Hematopoietic multipotent progenitor cell (in vitro differentiated cells): ENCODE data around the gene SERHL2. TPM values are rescaled to one million over a fixed set of nuclear protein-coding genes. Genes with fewer than 3 reads are reported as not detected.
"Not testable (repeated sequence)": the region's sequence is repeated elsewhere in the genome, so short reads cannot be mapped to it uniquely, and the experiment has no call there.

Experiments used
- DNase-seq, 3 donors: peaks; one replicate each; pipeline ENCODE4 v3.0.0-alpha.2; 2011 to 2015; ENCODE audit warnings: low read depth in 2 of 3, low spot score in 2 of 3
- total RNA-seq: library from RNA; depleted of rRNA; stranded (reverse); fragments of >200 nt; gene quantifications from one replicate; pipeline ENCODE4 v1.2.3, GENCODE V29; 2012

The SERHL2 gene
- total RNA-seq, 1 donor: 0.27 TPM

GRCh38 chr22:42535082-42535731 lies 18.5 kb upstream of the SERHL2 start:
- not testable (repeated sequence) for DNase-seq

DNA sequence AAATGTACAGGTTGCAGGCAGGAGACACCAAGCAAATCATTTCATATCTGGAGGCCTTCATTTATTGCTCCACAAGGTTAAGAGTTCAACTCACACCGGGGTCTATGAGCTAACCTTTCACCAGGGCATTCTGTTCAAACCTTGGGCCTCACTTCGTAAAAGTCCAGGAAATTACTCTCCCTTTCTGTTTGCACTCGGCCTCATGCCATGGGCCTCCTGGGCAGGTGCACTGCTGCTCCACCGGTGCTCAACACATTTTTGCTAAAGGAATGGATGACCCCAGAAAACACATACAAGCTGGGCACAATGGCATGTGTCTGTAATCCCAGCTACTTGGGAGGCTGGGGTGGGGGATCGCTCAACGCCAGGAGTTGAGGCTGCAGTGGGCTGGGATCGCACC lies 17.6 kb upstream of the SERHL2 start:
- DNase-seq: no peak

DNA sequence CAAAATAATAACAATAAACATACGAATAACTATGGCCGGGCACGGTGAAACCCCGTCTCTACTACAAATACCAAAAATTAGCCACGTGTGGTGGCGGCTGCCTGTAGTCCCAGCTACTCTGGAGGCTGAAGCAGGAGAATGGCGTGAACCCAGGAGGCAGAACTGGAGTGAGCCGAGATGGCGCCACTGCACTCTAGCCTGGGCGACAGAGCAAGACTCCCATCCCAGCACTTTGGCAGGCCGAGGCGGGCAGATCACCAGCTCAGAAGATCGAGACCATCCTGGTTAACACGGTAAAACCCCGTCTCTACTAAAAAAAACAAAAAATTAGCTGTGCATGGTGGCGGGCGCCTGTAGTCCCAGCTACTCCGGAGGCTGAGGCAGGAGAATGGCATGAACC lies 17.1 kb upstream of the SERHL2 start:
- DNase-seq: not testable (repeated sequence)

- DNase-seq: not testable (repeated sequence)
Observed at GRCh38 chr22:42537199-42537831, 16.4 kb upstream of the SERHL2 start.

GRCh38 chr22:42539236-42539771 lies 14.5 kb upstream of the SERHL2 start:
- DNase-seq: not testable (repeated sequence)

GRCh38 chr22:42544686-42545085 lies 9.1 kb upstream of the SERHL2 start:
- DNase-seq: no peak

GRCh38 chr22:42547562-42547961 lies 6.2 kb upstream of the SERHL2 start:
- no peak for DNase-seq

DNA sequence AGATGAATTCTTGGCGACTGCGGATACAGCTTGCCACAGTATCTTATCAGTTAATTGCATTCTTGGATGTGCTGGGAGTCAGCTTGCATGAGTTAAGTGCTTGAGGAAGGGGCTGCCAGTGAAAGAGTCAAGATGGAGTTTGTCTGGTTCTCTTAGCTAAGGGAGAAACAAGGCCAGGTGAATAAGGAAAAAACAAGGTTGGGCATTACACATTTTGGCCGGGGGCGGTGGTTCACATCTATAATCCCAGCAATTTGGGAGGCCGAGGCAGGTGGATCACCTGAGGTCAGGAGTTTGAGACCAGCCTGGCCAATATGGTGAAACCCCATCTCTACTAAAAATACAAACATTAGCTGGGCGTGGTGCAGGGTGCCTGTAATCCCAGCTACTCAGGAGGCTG lies 5.6 kb upstream of the SERHL2 start:
- not testable (repeated sequence) for DNase-seq

- DNase-seq: no peak
Observed at GRCh38 chr22:42548597-42549330, 5.0 kb upstream of the SERHL2 start.

DNA sequence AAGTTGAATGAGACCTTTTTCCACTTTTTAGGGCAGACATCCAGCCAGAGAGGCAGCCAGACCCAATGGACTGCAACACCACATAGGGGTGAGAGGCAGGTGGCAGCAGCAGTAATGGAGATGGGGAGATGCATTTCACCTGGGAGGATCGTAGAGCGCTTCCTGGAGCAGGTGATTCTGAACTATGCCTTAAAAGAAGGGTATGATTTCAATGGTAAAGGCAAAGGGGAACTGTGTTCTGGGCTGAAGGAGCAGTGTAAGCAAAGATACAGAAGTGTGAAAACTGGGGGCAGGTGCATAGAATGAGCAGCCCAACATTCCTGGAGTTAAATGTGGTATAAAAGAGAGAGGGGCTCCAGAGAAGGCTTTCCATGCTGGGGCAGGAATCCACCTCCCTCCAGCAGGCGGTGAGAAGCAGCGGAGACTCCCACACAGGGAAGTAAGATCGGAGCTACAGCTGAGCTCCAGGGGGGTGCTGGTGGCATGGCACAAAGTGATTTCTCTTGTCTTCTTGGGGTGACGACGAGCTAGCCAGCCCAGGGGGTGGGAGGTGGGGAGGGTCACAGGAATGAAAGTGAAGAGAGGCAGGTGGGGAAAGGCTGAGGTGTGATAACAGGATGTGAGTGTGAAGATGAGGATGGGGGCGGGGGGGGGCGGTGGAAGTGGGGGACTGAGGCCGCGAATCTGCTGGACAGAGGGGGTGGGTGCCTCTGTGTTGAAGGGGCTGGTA lies 4.3 kb upstream of the SERHL2 start:
- DNase-seq: no peak

- not testable (repeated sequence) for DNase-seq
Observed at GRCh38 chr22:42552294-42552647, 1.5 kb upstream of the SERHL2 start.

DNA sequence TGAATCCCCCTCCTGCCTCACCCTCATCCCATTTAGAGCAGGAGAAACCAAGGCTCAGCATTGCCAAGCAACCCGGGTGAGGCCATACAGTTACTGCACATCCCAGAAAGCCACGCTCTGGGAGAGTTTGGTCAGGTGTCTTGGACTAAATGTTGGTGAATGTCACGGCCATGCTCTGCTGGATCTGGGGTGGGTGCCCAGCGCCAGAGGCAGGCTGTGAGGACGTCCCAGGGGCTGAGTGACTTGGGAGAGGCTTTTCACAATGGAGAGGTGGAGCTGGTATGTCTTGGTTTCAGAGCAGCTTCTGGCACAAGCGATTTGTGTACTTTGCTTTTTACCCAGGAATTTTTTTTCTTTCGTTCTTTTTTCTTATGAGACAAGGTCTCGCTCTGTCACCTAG lies 6.6 kb downstream of the SERHL2 start:
- DNase-seq: no peak

DNA sequence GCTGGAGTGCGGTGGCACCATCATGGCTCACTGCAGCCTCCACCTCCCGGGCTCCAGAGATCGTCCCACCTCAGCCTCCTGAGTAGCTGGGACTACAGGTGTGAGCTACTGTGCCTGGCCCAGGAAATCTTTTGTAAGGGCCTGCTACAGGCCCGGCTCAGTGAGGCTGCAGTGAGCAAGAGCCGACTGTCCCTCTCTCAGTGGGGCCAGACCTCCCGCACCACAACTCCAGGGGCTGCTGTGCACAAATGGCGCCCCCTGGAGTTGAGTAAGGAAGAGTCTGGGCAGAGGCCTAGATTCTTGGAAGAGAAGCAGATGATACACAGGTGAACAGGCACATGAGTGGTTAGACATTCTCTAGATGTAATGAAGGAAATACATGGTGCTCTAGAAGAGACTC lies 7.0 kb downstream of the SERHL2 start:
- DNase-seq: peak in 2 of 3 donors; percentile 26 to 36

DNA sequence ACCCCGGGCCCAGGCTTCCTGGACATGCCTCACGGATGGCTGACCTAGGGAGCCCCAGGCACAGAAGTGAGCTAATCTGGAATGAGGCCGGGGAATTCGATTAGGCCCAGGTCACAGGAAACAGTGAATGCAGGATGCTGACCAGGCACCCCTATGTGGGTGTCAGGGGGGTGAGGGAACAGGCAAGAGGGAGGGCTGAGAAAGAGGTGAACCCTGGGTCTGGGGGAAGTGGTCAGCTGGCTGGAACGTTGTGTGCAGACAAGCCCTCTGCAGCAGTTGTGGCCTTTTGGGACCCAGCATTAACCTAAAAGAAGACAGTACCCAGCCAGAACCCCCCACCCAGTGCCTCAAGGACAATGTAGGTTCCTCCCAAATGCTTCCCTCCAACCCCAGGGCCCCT lies 8.1 kb downstream of the SERHL2 start:
- DNase-seq: no peak

DNA sequence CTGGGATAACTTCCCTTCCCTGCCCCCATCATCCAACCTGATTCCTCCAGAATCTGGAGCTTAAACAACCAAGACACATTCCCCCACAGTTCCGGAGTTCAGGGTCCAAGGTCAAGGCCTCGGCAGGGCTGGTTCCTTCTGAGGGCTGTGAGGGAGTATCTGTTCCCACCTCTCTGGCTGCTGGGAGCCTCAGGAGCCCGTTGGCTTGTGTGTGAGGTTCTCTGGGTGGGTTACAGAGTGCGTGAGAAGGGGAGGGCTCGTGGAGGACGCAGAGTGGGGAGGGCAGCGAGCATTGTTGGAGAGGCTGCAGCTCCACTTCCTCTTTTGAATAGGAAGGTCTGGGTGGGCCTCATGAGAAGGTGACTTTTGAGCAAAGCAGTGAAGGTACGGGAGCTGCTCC lies 8.5 kb downstream of the SERHL2 start:
- DNase-seq: peak in 2 of 3 donors; percentile 49 to 71

- DNase-seq: no peak
Observed at GRCh38 chr22:42562684-42563083, 8.9 kb downstream of the SERHL2 start.

- not testable (repeated sequence) for DNase-seq
Observed at GRCh38 chr22:42563943-42564342, 10.2 kb downstream of the SERHL2 start.

DNA sequence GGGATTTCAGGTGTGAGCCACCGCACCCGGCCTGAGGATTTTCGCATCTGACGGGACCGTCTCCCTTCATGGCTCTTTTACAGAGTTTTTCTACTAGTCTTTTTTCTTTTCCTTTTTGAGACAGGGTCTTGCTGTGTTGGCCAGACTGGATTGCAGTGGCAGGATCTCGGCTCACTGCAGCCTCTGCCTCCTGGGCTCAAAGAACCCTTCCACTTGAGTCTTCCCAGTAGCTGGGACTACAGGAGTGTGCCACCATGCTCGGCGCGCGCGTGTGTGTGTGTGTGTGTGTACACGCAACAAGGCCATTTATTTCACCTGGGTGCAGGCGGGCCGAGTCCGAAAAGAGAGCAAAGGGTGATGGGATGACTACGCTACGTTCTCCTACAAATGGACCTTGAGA lies 10.9 kb downstream of the SERHL2 start:
- DNase-seq: no peak

DNA sequence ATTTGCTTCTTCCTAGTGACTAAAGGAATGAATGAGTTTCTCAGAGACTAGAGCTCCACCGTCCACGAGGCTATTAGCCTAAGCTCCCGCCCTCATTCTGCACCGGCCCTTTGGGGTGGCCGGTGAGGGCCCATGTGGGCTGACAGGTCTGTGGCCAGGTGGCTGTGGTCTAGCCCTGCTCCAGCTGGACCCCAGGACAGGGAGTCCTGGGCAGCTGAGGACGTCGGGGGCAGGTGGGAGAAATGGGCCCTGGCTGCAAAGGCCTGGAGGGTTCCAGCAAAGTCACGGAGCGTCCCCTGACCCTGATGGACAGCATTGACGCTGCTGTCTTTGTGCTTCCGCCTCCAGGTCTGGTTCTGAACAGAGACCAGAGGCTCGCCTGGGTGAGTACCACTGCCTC lies 12.2 kb downstream of the SERHL2 start:
- no peak for DNase-seq

GRCh38 chr22:42567950-42568349 lies 14.2 kb downstream of the SERHL2 start:
- DNase-seq: not testable (repeated sequence)

DNA sequence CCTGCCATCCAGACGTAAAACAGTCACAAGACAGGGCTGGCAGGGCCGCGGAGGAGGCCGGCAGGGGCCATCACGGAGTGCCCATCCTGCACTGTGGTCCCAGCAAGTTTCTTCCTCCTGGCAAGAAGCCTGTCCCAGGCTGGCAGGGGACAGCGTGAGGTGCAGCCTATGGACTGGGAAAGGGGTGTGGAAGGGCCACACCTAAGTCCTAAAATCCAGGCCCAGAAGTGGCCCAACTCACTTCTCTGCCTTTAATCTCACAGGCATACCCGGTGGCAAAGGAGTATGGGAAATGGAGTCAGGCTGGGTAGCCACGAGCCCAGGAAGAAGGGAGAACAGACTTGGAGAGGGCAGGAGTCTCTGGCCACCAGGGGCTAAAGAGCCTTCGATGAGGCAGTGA lies 16.8 kb downstream of the SERHL2 start:
- DNase-seq: not testable (repeated sequence)
